Activated T-cell treated with anti-CD3 and anti-CD28 coated beads for 1 hour (primary cell): Measurements from ENCODE around the gene EYA2.

Experiments
- DNase-seq: peaks from one replicate; pipeline ENCODE4 v3.0.0-alpha.2; 2020; ENCODE audit warnings: low read depth

The EYA2 gene

DNA sequence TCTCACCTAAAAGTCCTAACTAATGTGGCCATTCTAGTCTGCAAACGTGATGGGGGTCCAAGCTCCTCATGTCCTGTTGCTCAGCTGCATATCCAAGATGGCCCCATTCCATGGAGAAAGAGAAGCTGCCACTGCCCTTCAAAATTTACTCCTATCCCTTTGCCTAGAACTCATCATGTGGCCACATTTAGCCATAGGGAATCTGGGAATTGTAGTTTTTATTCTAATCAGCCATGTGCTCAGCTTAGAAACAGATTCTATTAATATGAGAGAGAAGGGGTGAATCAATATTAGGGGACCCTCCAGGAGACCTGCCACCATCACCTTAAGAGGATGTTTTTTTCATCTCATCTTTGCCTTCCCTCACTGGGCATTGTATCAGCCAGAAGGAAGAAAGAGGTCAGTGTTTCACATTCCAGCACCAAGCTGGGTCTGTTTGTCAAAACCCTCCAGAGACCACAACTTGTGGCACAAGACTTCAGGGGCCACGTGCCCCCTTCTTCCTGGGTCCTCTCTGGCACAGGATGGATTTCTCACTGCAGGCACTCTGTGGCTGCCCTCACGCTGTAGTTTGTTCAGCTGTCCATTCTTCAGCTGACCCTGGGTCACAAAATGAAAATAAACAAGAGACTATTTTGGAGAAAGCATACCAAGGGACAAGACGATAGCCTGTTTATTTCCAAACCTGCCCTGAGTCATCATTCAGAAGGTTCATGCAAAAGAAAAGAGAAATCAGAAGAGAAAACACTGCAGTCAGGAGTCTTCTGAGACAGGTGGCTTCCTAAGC, 172.0 kb downstream of the EYA2 start:
- DNase-seq = no peak

DNA sequence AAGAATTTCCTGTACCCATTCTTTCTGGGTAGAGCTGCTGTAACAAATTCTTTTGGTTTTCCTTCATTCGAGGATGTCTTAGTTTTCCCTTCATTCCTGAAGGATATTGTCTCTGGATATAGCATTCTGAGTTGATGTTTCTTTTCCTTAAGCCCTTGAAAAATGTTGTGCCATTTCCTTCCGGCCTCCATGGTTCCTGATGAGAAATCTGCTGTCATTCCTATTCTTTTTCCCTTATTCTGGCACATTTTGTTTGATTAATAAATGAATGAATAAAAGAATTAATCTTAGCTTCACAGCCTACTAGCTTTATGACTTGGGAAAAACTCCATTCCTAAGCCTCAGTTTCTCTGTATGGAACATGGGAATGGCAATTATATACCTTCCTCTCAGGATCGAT, 173.1 kb downstream of the EYA2 start:
- no peak for DNase-seq

DNA sequence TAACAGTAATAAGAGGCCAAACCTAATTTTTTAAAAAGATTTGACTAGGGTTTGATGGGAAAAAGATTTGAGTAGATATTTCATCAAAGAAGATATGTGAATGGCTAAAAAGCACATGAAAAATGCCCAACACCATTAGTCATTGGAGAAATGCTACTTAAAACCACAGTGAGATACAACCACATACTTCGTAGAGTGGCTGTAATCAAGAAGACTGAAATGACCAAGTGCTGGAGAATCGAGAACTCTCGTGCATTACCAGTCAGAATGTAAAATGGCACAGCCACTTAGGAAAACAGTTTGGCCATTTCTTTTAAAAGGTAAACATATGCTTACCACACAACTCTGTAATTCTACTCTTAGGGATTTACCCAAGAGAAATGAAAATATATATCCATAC, 175.5 kb downstream of the EYA2 start:
- no peak for DNase-seq

DNA sequence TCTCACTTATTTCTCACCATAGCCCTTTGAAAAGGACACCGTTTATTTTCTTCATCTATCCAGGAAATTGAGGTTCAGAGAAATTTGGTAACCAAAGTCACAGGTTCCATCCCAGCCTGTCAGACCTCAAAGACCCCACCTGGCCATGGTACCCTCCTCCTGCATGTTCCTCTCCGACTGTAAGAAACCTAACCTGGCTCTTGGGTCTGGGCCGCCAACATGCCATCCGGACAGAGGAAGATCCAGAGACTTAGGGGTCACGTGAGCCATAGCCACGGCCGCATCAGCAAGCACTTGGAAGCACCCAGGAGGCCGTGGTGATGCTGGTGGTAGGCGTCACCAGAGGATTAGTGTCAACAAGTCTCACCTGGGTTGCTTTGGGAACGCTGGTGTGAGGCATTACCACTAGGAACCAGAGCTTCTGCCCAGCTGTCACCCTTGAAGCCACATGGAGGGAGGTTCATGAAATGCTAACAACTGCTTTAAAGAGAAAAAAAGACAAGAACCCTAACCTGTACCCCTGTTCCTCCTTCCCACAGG, 177.1 kb downstream of the EYA2 start:
- DNase-seq = no peak

DNA sequence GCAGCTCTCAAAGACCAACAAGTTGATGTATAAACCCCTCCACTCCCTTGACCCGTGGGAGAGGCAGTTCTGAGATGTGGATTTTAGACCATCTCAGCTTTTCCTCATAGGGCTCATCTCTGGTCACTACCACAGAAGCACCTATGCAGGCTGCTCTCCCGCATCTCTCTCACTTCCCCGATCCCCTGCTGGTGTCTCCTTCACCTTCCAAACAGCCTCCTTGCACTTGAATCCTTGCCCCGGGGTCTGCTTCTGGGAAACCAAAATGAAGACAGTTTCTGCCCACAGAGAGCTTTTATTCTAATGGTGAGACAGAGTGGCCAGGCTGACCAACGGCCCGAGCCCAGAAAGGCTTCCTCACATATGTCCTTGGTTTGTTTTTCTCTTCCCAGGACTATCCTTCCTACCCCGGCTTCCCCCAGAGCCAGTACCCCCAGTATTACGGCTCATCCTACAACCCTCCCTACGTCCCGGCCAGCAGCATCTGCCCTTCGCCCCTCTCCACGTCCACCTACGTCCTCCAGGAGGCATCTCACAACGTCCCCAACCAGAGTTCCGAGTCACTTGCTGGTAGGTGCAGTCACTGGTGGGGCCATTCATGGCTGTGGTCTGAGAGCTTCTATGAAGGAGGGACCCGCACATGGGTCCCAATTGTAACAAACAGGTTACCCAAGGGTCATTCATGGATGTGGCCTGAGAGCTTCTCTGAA, 179.3 kb downstream of the EYA2 start:
- DNase-seq = no peak

DNA sequence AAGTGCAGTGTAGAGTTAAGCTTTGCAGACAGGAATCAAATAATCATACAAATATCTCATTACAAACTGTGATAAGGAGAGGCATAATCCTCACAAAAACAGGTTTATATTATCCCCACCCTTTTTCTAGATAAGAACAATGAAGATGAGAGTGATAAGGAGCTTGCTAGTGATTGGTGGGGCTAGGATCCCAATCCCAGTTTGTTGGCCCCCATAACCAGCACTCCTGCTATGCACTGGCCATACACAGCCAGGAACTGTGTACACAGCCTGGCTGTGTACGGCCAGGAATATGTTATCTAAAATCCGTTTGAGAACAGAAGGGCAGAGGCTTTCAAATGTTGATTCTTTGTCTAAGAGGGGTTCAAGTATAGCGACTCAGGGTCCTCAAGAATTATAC, 180.6 kb downstream of the EYA2 start:
- no peak for DNase-seq

DNA sequence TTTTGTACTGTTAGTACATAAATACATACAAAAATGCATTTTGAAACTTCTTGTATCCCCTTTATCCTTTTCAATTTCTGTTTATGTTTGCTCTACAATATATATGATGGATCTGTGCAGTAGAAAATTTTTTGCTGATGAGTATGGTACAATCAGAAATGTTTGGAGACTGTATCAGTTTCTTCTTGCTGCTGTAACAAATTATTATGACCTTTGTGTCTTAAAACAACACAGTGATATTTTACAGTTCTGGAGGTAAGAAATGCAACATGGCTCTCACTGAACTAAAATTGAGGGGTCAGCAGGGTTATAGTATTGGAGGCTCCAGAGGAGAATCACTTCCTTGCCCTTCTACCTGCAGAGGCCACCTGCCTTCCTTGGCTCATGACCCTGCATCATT, 184.4 kb downstream of the EYA2 start:
- DNase-seq = no peak

DNA sequence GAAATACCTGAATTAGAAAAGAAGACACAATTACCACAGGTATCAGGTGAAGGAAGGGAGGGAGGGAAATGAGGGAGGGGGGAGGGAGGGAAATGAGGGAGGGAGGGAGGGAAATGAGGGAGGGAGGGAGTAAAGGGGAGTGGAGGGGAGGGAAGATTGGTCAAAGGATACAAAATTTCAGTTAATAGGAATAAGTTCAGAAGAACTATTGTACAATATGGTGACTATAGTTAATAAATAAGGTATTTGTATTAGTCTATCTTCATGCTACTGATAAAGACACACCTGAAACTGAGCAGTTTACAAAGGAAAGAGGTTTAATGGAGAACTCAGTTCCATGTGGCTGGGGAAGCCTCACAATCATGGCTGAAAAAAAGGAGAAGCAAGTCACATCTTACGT, 185.7 kb downstream of the EYA2 start:
- no peak for DNase-seq

DNA sequence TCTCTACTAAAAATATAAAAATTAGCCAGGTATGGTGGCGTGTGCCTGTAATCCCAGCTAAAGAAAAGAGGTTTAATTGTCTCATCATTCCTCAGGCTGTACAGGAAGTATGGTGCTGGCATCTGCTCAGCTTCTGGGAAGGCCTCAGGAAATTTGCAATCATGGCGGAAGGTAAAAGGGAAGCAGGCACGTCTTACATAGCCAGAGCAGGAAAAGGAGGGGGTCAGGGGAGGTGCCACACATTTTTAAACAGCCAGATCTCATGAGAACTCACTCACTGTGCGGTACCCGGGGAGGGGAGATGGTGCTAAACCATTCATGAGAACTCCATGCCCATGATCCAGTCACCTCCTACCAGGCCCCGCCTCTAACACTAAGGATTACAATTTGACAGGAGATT, 191.7 kb downstream of the EYA2 start:
- no peak for DNase-seq

DNA sequence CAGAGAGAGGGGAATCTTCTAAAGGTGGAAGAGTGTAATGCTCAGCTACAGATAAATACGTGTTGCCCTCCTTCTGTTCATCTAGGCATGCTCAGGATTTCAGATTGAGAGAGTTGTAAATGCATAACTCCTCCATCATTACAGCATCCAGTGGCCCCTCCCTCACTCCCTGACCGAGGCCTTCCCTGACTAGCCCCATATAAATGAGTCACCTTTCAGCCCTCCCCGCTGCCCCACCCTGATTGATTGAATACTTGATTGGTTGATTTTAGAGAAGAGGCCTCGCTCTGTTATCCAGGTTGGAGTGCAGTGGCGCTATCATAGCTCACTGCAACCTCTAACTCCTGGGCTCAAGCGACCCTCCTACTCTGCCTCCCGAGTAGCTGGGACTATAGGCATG, 193.7 kb downstream of the EYA2 start:
- no peak for DNase-seq

DNA sequence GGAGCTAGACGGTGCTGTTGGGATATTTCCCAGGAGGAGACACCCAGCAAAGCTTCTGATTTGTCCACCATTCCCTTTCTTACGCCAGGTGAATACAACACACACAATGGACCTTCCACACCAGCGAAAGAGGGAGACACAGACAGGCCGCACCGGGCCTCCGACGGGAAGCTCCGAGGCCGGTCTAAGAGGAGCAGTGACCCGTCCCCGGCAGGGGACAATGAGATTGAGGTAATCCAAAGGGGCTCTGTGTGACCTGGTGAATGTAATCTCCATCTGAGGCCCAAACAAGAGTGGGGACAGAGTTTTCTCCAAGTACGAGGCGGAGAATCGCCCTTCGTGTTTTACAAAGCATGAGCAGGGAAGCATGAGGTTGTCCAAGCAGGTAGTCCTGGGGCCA, 194.5 kb downstream of the EYA2 start:
- no peak for DNase-seq

DNA sequence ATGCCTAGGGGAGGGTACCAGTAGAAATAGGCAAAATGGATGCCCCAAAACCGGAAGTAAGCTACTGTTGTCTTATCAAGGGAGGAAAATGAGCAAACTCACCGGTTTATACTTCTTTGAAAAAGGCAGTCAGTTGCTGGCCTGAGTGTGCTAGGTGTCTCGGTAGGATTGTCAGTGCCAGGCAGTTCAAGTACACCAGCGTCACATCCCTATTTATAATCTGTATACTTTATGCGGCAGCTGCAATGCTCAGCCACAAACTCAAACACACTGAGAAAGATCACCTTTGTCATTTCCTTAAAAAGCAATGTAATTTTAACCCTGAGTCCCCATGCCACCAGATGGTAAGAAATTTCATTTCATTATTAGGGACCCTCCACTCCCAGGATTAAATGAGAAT, 196.2 kb downstream of the EYA2 start:
- DNase-seq = no peak

DNA sequence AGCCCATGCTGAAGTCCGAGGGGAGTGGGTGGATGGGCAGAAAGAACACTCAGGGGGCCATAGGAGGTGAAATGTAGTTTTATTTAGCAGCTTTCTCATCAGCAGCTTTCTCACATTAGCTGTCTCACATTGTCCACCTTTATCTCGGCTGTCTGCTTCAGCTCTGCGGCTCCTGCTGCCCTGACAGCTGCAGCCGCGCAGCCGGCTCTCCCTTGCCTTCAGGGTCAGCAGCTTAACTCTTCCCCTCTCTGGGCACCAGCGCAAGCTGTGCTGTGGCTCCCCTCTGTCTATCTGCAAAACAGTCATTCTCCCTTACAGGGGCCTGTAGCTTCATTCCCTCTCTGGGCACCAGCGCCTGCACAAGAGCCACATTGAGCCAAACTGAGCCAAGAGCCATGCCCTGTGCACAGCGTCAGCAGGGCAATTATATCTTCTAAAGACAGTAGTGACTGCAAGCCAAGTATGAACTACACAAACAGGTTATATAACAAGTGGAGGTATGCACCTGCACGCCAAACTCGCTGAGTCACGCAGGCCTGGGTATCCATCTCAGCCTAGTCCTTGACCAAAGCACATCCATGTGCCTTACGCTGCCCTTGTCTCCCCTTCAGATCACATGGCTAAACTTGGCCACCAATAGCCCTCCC, 198.8 kb downstream of the EYA2 start:
- no peak for DNase-seq

DNA sequence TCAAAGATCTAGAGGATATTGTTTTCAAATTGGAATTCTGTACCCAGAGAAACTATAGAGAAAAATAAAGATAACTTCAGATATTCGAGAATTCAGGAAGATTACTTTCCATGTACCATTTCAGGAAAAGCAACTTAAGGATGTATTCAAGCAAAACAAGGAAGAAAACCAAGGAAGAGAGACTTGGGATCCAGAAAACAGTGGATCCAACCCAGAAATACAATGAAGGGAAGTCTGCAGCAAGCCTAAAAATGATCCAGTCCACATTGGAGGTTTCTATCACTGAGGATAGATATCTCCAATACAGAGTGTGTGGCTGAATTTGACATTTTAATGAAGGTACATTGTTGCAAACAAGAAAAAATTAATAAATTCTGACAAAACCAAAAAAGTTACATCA, 201.0 kb downstream of the EYA2 start:
- DNase-seq = no peak

DNA sequence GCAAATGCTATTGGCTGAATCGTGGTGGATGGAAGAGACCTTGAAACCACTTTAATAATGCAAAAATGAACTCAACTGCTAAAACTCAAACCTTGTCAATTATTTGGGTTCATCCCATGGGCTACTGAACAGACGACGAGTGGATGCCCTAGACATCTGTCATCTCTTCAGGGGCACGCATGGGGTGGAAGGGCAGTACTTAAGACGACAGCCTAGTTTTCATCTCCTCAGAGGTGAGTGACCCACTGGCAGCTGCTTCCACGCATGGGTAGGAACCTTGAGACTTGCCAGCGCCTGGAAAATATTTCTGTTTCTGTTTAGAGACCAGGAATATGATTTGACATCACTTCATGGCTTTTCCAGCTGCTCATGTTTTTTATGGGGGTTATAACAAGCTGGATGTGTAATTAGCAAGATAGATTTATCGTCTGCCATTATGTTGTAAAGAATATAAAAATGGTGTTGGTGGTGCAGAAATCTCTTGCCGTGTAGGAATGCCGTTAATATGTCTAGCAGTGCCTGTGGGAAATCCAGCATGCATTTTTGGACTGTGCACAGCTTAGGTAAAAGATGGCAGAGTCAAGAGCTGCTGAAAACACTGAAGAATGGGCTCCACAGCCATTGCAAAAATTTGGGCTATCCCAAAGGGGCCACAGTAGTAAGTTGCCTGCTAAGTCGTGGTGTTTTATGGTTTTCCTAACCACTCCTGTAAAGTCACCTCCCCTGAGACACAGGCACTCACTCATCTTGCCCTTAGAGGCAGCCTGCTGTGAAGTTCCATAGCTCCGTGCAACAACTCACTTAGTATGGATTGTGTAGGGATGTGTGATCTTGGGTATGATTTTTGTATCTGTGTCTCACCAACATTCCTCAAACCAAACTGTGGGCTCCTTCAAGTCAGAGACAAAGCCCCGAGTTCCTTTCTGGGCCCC, 203.3 kb downstream of the EYA2 start:
- no peak for DNase-seq

DNA sequence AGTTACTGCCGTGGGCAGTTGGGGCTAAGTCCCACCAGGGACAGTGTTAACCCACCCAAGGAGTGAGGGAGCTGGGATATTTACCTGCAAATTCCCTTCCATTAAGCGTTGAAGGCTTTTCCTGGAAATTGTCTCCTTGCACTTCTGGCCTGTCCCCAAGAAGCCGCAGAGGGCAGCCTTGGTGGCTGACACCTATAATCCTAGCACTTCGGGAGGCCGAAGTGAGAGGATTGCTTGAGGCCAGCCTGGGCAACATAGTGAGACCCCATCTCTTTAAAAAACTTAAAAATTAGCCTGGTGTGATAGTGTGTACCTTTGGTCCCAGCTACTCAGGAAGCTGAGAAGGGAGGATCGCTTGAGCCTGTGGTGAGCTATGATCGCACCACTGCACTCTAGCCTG, 204.4 kb downstream of the EYA2 start:
- no peak for DNase-seq

DNA sequence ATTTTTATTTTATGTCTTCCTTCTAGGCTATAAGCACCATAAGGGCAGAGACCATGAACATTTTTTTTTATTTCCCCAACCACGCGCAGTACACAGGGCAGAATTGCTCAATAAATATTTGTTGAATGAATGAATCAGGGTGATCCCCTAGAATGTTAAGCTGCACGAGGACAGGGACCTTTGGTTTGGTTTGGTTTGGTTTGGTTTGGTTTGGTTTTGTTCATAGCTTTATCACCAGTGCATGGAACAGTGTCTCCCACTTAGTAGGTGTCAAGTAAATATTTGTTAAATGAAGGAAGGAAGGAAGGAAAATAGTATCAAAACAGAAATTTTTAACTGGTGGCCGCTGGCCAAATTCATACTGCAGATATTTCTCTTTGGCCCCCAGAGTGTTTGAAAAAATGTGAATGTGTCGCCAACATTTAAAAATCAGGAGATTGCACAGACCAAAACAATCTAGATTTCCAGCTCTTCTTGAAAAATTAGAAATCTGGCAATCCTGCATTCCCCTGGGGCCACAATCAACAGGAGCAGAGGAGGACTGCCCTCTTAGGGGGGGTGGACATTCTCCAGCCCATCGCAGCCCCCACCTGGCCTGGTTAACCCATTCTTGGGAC, 205.3 kb downstream of the EYA2 start:
- DNase-seq = no peak

DNA sequence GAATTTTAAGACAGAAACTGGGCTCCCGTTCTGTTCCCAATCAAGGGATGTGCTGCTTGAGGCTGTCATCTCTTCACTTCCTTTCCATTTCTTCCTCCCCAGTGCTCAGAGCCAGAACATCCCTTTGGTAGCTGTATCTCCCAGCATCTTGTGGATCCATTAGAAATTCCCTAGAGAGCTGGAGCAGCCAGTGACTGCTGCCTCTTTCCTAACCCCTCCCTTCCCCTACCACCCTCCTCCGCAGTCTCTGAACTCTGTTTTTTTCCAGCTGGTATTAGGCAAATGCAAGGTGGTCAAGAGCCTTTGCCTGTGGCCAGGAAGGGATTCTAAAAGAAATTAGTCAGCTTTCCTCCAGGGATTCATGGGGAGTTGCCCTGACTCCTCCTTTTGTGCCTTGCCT, 208.0 kb downstream of the EYA2 start:
- DNase-seq = no peak

DNA sequence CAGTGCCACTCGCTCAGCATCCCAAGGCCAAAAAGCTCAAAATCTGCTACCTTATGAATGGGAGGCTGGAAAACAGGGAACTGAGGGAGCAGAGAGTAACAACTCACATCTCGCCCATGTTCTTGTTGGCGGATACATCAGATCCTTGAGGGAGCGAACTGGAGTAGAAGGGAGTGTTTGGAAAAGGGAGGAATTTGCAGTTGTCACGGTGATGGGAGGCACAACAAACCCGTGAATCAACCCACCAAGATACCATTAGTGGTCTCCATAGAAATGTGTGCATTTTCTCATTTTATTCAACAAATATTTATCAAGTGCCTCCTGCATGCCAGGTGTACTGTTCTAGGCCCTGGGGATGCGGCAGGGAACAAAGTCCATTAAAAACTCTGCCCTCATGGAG, 212.1 kb downstream of the EYA2 start:
- DNase-seq = no peak

DNA sequence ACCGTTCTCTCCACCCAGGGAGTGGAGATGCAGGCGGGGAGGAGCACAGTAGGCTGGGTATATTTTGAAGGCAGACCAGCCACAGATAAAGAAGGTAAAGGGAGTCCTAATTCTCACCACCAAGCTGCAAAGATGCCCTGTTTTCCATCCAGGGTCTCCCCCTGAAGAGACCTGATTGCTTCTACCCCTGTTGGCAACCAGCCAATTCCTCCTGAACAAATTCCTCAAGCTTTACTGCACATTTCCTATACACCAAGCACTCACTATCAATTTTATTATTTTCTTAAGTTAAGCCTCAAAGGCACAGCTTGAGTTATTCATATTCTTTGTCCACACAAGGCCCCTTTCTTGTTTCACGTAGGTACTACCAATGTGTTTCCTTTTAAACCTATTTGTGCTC, 214.4 kb downstream of the EYA2 start:
- no peak for DNase-seq

DNA sequence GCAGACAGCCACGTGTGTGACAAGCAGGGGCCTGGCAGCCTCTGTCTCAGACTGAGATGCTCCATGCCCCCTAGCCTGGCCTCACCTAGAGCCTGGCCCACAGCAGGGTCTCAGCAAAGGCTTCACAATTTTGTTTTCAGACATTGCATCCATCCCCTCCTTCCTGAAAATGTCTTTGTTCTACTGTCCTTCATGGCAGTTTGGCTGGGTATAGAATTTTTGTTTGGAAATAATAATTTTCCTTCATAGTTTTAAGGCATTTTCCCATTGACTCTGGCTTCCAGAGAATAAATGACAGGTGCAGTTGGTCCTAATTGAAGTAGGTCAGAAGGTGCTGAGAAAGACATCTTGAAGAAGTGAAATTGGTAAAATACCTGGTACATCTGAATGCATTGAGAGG, 216.2 kb downstream of the EYA2 start:
- no peak for DNase-seq

DNA sequence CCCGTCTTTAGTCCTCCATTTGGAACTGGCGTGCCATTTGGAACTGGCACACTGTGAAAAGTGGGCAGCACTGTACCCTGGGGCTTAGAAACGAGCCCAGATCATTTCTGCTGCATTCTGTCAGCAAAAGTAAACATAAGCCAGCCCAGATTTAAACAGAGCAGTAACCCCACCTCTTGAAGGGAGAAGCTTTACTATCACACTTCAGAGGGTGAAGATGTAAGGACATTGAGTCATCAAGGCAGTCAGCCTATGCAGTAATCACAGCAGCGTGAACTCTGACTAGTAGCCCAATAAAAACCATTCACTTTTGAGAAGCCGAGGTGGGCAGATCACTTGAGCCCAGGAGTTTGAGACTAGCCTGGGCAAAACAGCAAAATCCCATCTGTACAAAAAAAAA, 216.9 kb downstream of the EYA2 start:
- DNase-seq = no peak
